OCI-LY7 (cell line): ENCODE results near the gene KRTAP19-8. TPM values are rescaled to one million over a fixed set of nuclear protein-coding genes. Genes with fewer than 3 reads are reported as not detected.

Experiments used
- BruUV-seq: library from RNA; stranded (reverse); fragments of 400-500 nt; replicated peaks from 2 replicates; lab custom pipeline; 2021; lab: Mats Ljungman, UMichigan
- CTCF ChIA-PET: fragments of 300-600 bp; sonication (Branson Sonifier 250); formaldehyde crosslinking; loops from one replicate; lab custom pipeline; 2022; ENCODE audit warnings: antibody characterized with exemption; ENCODE audit not compliant: unreplicated experiment; lab: Charles Lee
- POLR2A ChIA-PET: fragments of 300-600 bp; sonication (Branson Sonifier 250); formaldehyde crosslinking; loops from one replicate; lab custom pipeline; 2022; ENCODE audit warnings: antibody characterized with exemption; lab: Charles Lee
- DNase-seq: peaks from one replicate; pipeline ENCODE4 v3.0.0-alpha.2; 2015; ENCODE audit warnings: low spot score
- H2AFZ ChIP-seq: fragments of 200-600 bp; sonication (generic), shearing (Covaris generic); 2 replicates; pipeline ENCODE4 v1.6.1; 2014; ENCODE audit warnings: mild to moderate bottlenecking, antibody characterized with exemption, low read length, moderate library complexity
- H3K27ac ChIP-seq: fragments of 200-600 bp; sonication (generic); 2 replicates; pipeline ENCODE4 v1.5.1; 2014; ENCODE audit warnings: mixed run types, low read depth, mild to moderate bottlenecking, moderate library complexity, low read length, inconsistent platforms; ENCODE audit not compliant: poor library complexity, severe bottlenecking
- H3K36me3 ChIP-seq: fragments of 200-600 bp; sonication (generic); 2 replicates; pipeline ENCODE4 v1.6.1; 2014; ENCODE audit warnings: mild to moderate bottlenecking, antibody characterized with exemption, low read length, moderate library complexity, mixed read lengths; ENCODE audit not compliant: insufficient read depth
- H3K4me1 ChIP-seq: fragments of 200-600 bp; sonication (generic); 2 replicates; pipeline ENCODE4 v1.5.1; 2014; ENCODE audit warnings: mild to moderate bottlenecking, low read length; ENCODE audit not compliant: insufficient read depth, poor library complexity, severe bottlenecking
- H3K4me2 ChIP-seq: fragments of 200-600 bp; sonication (generic); 2 replicates; pipeline ENCODE4 v1.6.1; 2014; ENCODE audit warnings: mild to moderate bottlenecking, low read length
- H3K4me3 ChIP-seq: fragments of 200-600 bp; sonication (generic); 2 replicates; pipeline ENCODE4 v1.5.1; 2014; ENCODE audit warnings: mild to moderate bottlenecking, low read depth, low read length; ENCODE audit not compliant: poor library complexity, severe bottlenecking
- H3K79me2 ChIP-seq: fragments of 200-600 bp; sonication (generic); 2 replicates; pipeline ENCODE4 v1.6.1; 2016; ENCODE audit warnings: low read depth, mild to moderate bottlenecking, low read length, moderate library complexity, mixed read lengths; ENCODE audit not compliant: insufficient read depth
- H3K9me2 ChIP-seq: fragments of 200-600 bp; sonication (generic); 2 replicates; pipeline ENCODE4 v1.6.1; 2016; ENCODE audit warnings: mild to moderate bottlenecking, low read length, mixed read lengths; ENCODE audit not compliant: insufficient read depth
- H3K9me3 ChIP-seq: fragments of 200-600 bp; sonication (generic); 2 replicates; pipeline ENCODE4 v1.6.1; 2014; ENCODE audit warnings: mild to moderate bottlenecking, mixed run types, low read length, mixed read lengths
- H4K20me1 ChIP-seq: fragments of 200-600 bp; sonication (generic); 2 replicates; pipeline ENCODE4 v1.6.1; 2014; ENCODE audit warnings: mild to moderate bottlenecking, antibody characterized with exemption, low read length, moderate library complexity, mixed read lengths; ENCODE audit not compliant: insufficient read depth
- CTCF ChIP-seq: fragments of 200-600 bp; sonication (generic); conservative IDR thresholded peaks from 2 replicates; pipeline ENCODE4 v1.5.1; 2014; ENCODE audit warnings: mild to moderate bottlenecking, antibody characterized with exemption, low read length, moderate library complexity, mixed read lengths
- EZH2phosphoT487 ChIP-seq: fragments of 200-600 bp; sonication (generic); IDR thresholded peaks from 2 replicates; pipeline ENCODE4 v1.6.1; 2018; ENCODE audit warnings: low read depth, borderline replicate concordance, mild to moderate bottlenecking, mixed run types, antibody characterized with exemption, low read length, moderate library complexity, mixed read lengths
- intact Hi-C: fragments of 100-400 bp; cut with micrococcal nuclease; formaldehyde crosslinking; loops from one replicate; pipeline ENCODE4 v1.10.0; 2022; ENCODE audit not compliant: unreplicated experiment
- total RNA-seq, 2 experiments: library from RNA; depleted of rRNA in 1 of 2; stranded (reverse); fragments of >200 nt in 1 of 2; shearing (Covaris generic) in 1 of 2; gene quantifications; 2 replicates each; pipeline ENCODE4 v1.2.3, GENCODE V29; 2014 to 2022

KRTAP19-8 gene
- total RNA-seq, 2 experiments from 2014 or later, result not detected

- Histone ChIP-seq H2AFZ (no peak overlapping the region), H4K20me1 (no peaks in the 10 kb centered on the region), H3K4me2 (no peak overlapping the region), H3K36me3 (no peaks in the 10 kb centered on the region), H3K9me2 (no peaks in the 10 kb centered on the region), H3K4me1 (no peaks in the 10 kb centered on the region), H3K4me3 (no peak overlapping the region), H3K27ac (no peak overlapping the region), H3K9me3 (no peaks in the 10 kb centered on the region), H3K79me2 (no peaks in the 10 kb centered on the region)
- BruUV-seq, result no TSS peak
- intact Hi-C loops, result no loop called here
- no peak for TF ChIP-seq EZH2phosphoT487
- no peak for TF ChIP-seq CTCF
- no peak for DNase-seq
- ChIA-PET POLR2A (interaction anchor here (1.2 kb wide), 1 partner anchor 15 kb away, joined by 3 read pairs; no protein-coding TSS in a partner anchor), CTCF (no interaction called here)
Measured at GRCh38 chr21:31005019-31005418, 33.3 kb downstream of the KRTAP19-8 start.

GRCh38 chr21:31003471-31003870 is 34.8 kb downstream of the KRTAP19-8 start:
- POLR2A ChIA-PET, result interaction anchor here (0.6 kb wide), 1 partner anchor 609 kb away, joined by 6 read pairs; no protein-coding TSS in a partner anchor
- no peak overlapping the region for H3K4me3 ChIP-seq
- H3K36me3 ChIP-seq, result no peaks in the 10 kb centered on the region
- BruUV-seq, result no TSS peak
- no peak overlapping the region for H3K4me2 ChIP-seq
- CTCF ChIA-PET, result no interaction called here
- no peaks in the 10 kb centered on the region for H4K20me1 ChIP-seq
- intact Hi-C loops, result no loop called here
- H3K9me2 ChIP-seq, result no peaks in the 10 kb centered on the region
- H3K79me2 ChIP-seq, result no peaks in the 10 kb centered on the region
- H3K4me1 ChIP-seq, result no peaks in the 10 kb centered on the region
- H3K9me3 ChIP-seq, result no peaks in the 10 kb centered on the region
- H3K27ac ChIP-seq, result no peak overlapping the region
- no peak for TF ChIP-seq EZH2phosphoT487
- no peak for TF ChIP-seq CTCF
- no peak for DNase-seq
- H2AFZ ChIP-seq, result no peak overlapping the region

- Histone ChIP-seq H3K36me3 (no peaks in the 10 kb centered on the region), H4K20me1 (no peaks in the 10 kb centered on the region), H3K79me2 (no peaks in the 10 kb centered on the region), H3K9me2 (no peaks in the 10 kb centered on the region), H3K27ac (no peak overlapping the region), H3K4me2 (no peak overlapping the region), H2AFZ (no peak overlapping the region), H3K9me3 (no peaks in the 10 kb centered on the region), H3K4me3 (no peak overlapping the region), H3K4me1 (no peaks in the 10 kb centered on the region)
- no peak for TF ChIP-seq CTCF
- no peak for TF ChIP-seq EZH2phosphoT487
- ChIA-PET POLR2A (interaction anchor here (0.9 to 1.8 kb wide), 2 partner anchors 10 to 16 kb away, joined by 3 read pairs; no protein-coding TSS in a partner anchor), CTCF (no interaction called here)
- DNase-seq, result no peak
- intact Hi-C loops, result no loop called here
- no TSS peak for BruUV-seq
Measured at GRCh38 chr21:30997541-30997940, 40.7 kb downstream of the KRTAP19-8 start.
